Middle frontal gyrus (tissue), 1 donor: ENCODE measurements around the gene MRPS24.
A peak's percentile ranks its signal among the peaks of the same experiment; 100 is the strongest.
"Not testable (repeated sequence)": the region's sequence is repeated elsewhere in the genome, so short reads cannot be mapped to it uniquely, and the experiment has no call there.

Experiments
- DNase-seq: peaks from one replicate; pipeline ENCODE4 v3.0.0-alpha.2; 2015; ENCODE audit warnings: low spot score; ENCODE audit errors: extremely low spot score

Gene MRPS24

GRCh38 chr7:43869006-43869866 is at the start of gene MRPS24:
MRPS24 (minus strand) TSS chr7:43869517; CDS start chr7:43869495, 22 bp downstream.
- DNase-seq = peak; percentile 88

DNA sequence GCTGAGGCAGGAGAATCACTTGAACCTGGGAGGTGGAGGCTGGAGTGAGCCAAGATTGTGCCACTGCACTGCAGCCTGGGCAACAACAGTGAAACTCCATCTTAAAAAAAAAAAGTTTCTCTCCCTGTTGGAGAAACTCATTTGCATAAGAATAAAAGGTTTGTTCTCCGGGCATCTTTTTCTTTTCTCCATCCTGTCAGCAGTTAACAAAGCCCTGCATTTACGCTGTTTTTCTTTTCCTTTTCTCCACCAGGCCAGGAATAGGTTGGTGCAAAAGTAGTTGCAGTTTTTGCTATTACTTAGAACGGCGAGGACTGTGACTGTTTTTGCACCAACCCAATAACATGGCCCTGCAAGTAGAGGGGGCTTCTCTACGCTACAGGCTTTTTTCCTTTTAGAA is 46.6 kb upstream of the MRPS24 start:
- DNase-seq = no peak

- no peak for DNase-seq
These were observed 45.5 kb upstream of the MRPS24 start for GRCh38 chr7:43914795-43915194.

DNA sequence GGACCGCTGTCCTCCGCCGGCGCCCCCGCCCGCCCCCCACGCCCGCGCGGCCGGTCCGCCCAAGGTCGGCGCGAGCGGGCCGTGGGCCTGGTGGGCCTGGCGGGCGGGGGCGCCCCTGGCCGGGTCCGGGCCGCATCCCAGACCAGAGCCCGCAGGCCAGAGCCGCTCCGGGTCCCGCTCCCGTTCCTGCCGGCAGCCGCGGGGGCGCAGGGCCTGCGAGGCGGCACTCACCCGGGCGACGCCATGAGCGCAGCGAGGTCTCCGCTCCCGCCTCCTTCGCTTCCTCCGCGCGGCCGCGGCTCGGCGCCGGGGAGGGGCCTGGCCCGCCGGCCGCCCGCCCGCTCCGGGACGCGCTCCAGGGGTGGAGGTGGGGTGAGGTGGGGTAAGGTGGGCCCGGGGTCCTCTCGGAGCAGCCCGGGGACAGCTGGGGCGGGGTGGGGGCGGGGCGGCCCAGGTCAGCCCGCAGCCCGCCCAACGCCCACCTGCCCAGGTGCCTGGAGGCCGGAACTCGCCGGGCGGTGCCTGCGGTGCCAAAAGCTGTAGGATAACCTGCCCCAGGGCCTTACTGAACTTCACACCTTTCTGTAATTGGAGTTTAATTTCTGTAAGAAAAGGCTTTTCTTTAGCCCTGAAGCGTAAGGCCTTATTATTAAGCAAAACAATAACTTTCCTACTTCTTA is 37.2 kb upstream of the MRPS24 start, which contains the start of gene URGCP:
Gene URGCP (minus strand): TSS at position 266 of the 680 bp plus-strand sequence. CDS start 21 bp downstream, at position 245.
- DNase-seq = no peak

- no peak for DNase-seq
These were observed 36.6 kb upstream of the MRPS24 start for GRCh38 chr7:43905956-43906330.

DNA sequence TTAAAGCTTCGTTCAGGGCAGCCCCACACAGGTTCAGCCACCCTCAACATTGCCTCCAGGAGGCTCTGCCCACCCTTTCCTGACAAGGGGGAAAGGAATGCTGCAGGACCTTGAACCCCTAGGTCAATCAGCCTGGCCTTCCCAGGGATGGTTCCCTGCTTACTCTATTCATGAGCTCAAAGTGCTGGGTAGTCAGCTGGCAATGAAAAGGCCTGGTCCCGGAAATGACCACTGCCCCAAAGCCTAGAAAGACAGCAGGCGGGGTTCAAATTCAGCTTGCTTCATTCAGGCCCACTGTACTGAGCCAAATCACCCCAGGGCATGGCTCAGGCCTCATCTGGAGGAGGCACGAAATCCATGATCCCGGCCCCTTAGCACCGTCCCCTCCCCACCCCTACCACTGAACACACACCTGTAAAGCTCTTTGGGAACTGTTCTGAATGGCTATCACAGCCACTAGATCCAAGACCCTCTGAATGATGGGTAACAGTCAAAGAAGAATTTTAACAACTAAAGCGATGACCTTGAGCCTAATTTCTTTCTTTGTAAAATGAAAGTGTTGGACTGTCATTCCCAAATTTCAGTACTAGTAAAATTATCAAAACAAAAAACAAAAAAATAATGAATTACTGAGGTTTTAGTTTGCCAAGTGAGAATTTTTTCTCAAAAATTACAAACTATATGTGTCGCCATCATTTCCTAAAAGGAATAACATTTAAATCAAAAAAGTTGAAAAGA is 36.1 kb upstream of the MRPS24 start:
- no peak for DNase-seq

DNA sequence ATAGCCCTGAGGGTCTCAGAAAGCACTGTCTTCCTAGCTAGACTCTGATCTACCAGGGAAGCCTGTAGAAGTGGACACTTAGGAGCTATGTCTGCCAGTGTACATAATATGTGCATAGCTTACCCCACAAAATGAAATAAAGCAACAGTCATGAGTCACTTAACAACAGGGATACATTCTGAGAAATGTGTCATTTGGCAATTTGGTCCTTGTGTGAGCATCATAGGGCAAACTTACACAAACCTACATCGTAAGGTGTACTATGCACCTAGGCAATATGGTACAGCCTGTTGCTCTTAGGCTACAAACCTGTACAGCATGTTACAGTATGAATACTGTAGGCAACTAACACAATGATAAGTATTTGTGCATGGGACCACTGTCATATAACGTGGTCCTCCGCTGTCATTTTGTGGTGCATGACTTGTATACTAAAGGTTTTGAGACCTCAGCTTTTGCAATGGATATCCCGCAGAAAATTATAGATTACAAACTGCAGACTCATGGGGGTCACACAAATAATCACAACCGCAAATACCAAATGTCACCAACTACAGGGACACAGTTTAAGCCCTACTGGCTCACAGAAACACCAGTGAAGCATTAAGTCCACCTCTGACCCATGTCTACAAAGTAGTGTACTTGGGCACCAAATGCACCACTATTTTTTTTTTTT is 35.4 kb upstream of the MRPS24 start:
- DNase-seq = no peak

GRCh38 chr7:43902542-43903054 is 33.3 kb upstream of the MRPS24 start:
- no peak for DNase-seq

DNA sequence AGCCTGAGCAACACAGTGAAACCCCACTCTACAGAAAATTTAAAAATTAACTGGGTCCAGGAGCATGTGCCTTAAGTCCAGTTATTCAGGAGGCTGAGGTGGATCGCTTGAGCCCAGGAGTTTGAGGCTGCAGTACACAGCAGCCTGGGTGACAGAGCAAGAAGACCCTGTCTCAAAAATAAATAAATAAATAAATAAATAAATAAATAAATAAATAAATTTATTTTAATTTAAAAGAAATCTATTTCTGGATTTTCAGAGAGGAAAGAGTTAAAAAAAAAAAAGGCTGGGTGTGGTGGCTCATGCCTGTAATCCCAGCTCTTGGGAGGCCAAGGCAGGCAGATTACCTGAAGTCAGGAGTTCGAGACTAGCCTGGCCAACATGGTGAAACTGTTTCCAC is 29.3 kb upstream of the MRPS24 start:
- not testable (repeated sequence) for DNase-seq

DNA sequence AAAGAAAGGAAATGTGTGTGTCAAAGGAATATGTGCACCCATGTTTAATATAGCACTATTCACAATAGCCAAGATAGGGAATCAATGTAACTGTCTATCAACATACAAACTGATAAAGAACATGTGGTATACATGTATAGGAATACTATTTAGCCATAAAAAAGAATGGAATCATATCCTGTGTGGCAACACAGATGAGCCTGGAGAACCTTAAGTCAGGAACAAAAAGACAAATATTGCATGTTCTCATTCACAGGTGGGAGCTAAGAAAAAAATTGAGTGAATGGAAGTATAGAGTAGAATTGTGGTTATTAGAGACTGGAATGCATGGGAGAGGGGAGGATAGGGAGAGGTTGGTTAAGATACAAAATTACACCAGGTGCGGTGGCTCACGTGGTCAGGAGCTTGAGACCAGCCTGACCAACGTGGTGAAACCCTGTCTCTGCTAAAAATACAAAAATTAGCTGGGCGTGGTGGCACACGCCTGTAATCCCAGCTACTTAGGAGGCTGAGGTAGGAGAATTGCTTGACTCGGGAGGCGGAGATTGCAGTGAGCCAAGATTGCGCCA is 26.6 kb upstream of the MRPS24 start:
- DNase-seq = no peak

DNA sequence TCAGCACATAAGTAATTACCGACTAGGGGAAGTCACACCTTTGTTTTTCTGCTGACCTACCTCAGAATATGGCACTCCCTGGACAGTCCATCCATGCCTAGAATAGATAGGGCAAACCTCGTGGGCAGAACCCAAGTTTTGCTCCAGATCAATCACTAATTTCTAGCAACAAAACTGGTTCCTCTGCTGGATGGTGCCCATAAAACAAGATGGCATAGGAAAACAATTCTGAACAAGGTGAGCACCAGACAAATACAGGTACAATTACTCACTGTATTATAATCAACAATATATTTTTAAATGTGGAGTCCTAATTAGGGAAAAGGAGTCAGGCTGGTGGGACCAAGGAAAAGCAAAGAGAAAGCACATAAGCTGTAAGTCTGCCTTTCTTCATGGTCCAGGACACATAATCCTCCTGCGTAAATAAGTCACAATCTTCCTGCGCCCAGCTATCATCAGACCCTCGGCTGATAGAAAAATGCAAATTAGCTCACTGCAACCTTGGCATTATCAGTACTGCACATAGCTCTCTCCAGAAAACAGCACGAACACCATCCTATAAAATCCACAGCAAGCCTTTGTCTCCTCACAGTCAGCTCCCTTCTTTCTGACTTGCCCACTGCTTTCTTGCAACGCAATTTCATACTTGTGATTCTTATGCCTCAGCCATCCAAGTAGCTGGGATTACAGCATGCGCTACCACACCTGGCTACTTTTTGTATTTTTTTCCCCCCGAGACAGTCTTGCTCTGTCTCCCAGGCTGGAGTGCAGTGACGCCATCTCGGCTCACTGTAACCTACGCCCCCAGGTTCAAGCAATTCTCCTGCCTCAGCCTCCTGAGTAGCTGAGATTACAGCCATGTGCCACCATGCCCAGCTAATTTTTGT is 22.0 kb upstream of the MRPS24 start:
- no peak for DNase-seq

DNA sequence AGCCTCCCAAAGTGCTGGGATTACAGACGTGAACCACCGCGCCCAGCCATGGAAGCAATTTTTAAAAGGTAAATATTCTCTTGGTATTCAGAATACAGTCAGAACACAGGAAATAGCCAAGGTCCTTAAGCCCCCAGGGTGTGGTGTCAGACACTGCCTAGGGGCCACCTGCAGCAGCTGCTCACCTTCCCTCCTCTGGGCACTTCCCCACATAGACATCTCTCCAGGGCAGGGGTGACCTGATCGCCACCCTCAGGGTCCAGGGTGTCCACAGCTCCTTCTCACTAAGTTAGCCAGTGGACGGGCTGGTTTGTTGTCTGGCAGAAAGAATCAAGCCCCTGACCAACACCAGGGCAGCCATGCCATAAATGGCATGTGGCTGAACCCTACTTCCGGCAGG is 21.2 kb upstream of the MRPS24 start:
- no peak for DNase-seq

DNA sequence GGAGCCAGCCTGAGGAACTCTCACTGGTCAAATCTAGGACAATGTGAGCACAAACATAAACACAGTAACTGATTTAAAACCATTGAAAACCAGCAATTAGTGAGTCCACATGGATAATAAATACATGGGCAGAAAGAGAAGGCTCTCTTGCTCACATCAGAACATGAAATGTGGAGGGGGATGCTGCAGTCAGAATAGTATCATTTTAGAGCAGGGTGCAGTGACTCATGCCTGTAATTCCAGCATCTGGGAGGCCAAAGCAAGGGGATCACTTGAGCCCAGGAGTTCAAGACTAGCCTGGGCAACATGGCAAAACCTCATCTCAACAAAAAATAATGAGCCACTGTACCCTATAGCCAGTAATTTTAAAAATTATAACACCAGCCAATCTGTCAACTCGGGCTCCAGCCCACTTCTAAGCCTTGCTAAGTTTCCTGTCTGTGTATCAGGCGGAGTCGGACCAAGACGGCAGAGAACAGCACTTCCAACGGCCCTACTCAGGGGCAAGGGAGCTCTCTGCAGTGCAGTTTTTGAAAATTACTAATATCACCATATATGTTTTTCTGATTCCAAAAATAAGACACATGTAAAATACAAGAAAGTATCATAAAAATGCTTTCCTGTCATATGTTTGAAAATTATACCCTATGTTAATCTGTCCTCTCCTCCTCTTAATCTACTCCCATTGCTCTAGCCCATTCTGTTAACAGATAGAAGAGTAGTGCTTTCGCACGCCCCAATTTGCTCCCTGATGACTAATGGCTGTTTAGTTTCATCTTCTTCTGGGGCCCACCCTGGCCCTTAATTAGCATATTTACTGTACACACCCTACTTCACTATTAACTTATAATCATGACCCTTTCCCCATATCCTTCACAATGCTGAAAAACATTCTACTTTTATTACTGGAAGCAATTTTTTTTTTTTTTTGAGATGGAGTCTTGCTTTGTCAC is 20.0 kb upstream of the MRPS24 start:
- DNase-seq = no peak

- DNase-seq = no peak
These were observed 15.3 kb upstream of the MRPS24 start for GRCh38 chr7:43884617-43885016.

GRCh38 chr7:43884209-43884608 is 14.9 kb upstream of the MRPS24 start:
- no peak for DNase-seq

- DNase-seq = no peak
These were observed 11.3 kb upstream of the MRPS24 start for GRCh38 chr7:43880596-43880995.

DNA sequence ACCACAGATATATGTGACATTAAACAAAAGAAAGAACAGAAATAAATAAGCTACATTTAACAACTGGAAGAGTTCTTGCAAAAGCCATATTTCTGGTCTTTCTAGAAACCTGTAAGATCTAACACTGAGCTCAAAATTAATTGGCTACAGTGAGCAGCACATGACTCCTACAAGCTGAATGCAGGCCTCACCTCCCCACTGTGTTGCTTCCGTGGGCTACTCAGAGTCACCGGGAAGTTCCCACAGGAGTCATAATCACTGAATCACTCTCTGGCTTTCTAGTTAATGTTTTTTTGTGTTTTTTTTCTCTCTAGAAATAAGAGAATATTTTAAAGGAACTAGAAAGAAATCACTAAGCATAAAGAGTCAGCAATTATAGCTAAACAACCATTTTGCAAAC is 10.2 kb upstream of the MRPS24 start:
- DNase-seq = no peak

- DNase-seq = no peak
These were observed 9.6 kb upstream of the MRPS24 start for GRCh38 chr7:43878867-43879266.
